HFFc6 (cell line): Measurements from ENCODE around the gene ALDH3B1. TPM values are rescaled to one million over a fixed set of nuclear protein-coding genes. Genes with fewer than 3 reads are reported as not detected.

Source experiments
- DNase-seq: peaks from one replicate; pipeline ENCODE4 v3.0.0-alpha.2; 2018
- H3K27ac Mint-ChIP-seq: 2 replicates; pipeline ENCODE4 v1.8.0; 2020; ENCODE audit warnings: mild to moderate bottlenecking, mixed read lengths
- H3K27me3 Mint-ChIP-seq: 2 replicates; pipeline ENCODE4 v1.8.0; 2021; ENCODE audit warnings: mild to moderate bottlenecking, moderate library complexity, mixed read lengths; ENCODE audit not compliant: insufficient read depth
- H3K36me3 Mint-ChIP-seq: 2 replicates; pipeline ENCODE4 v1.8.0; 2021; ENCODE audit warnings: low read depth, mixed read lengths
- H3K4me1 Mint-ChIP-seq: 2 replicates; pipeline ENCODE4 v1.8.0; 2020; ENCODE audit warnings: low read depth, mixed read lengths
- H3K4me3 Mint-ChIP-seq: 2 replicates; pipeline ENCODE4 v1.8.0; 2020; ENCODE audit warnings: mild to moderate bottlenecking, moderate library complexity, mixed read lengths
- H3K9me3 Mint-ChIP-seq: 2 replicates; pipeline ENCODE4 v1.8.0; 2020; ENCODE audit warnings: mild to moderate bottlenecking, mixed read lengths
- CTCF ChIP-seq: fragments of 200-600 bp; sonication (generic); IDR thresholded peaks from 2 replicates; pipeline ENCODE4 v1.5.0; 2021; ENCODE audit warnings: antibody characterized with exemption, mild to moderate bottlenecking
- total RNA-seq, 6 experiments: library from RNA; stranded (reverse); fragmentation: NEBNext Ultra II Directional; extraction: Animal tissue kit (Norgen Biotek cat#: 25700); gene quantifications; 2 replicates in 1 of 6; 3 replicates in 5 of 6; pipeline ENCODE4 v1.2.3, GENCODE V29; 2021

The ALDH3B1 gene
- total RNA-seq, 6 experiments from 2014 or later: 29.5 to 47.4 (median 43.4) TPM

DNA sequence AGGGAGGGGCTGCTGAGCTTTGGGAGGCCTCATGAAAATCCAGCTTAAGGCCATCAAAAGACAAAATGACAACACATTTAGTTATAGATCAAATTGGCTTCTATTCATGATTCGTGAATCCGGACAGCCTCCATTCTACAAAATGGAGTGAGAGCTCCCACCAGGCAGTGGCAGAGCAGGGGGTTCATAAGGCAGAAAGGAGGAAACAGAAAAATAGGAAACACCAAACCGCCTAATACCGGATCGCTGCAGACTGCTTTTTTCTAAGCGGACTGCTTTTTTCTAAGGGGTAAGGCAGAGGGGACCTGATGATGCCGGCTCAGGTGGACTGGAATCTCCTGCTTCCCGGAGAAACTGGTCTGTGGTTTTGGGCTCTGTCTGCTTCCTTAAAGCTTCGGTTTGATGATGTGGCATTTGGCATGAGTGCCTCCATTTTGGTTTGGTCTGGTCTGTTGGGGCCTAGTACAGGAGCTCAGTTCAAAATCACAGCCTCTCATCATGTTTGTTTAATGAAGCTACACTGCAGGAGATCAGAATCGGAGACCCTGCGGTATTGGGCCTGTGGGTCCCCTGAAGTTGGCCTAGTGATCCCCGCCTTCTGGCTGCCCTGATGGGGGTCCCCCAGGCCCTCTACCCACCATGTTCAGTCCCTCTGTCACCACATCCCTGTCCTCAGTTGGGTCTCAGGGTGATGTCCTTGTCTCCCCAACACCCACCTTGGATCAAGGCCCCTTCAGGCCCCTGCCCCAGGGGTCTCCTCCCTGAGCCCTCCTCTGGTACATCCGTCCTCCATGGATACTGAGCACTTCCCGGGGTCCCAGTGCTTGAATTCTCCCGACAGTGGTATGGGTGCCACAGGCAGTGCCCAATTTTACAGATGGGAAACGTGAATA lies 1.2 kb downstream of the ALDH3B1 start:
- peaks cover 64% of the 10 kb centered on the region for H3K4me1 Mint-ChIP-seq
- peak overlapping the region; percentile 97 for H3K27ac Mint-ChIP-seq
- TF ChIP-seq CTCF: no peak
- H3K9me3 Mint-ChIP-seq: no peaks in the 10 kb centered on the region
- peaks cover 5% of the 10 kb centered on the region for H3K36me3 Mint-ChIP-seq
- H3K27me3 Mint-ChIP-seq: peaks cover 5% of the 10 kb centered on the region
- no peak for DNase-seq
- peak overlapping the region; percentile 91 for H3K4me3 Mint-ChIP-seq

GRCh38 chr11:68012044-68012842 lies 2.1 kb downstream of the ALDH3B1 start:
- peaks cover 5% of the 10 kb centered on the region for H3K36me3 Mint-ChIP-seq
- H3K4me1 Mint-ChIP-seq: peaks cover 71% of the 10 kb centered on the region
- peak overlapping the region; percentile 97 for H3K27ac Mint-ChIP-seq
- peaks cover 5% of the 10 kb centered on the region for H3K27me3 Mint-ChIP-seq
- no peak for TF ChIP-seq CTCF
- H3K4me3 Mint-ChIP-seq: peak overlapping the region; percentile 91
- H3K9me3 Mint-ChIP-seq: no peaks in the 10 kb centered on the region
- no peak for DNase-seq

DNA sequence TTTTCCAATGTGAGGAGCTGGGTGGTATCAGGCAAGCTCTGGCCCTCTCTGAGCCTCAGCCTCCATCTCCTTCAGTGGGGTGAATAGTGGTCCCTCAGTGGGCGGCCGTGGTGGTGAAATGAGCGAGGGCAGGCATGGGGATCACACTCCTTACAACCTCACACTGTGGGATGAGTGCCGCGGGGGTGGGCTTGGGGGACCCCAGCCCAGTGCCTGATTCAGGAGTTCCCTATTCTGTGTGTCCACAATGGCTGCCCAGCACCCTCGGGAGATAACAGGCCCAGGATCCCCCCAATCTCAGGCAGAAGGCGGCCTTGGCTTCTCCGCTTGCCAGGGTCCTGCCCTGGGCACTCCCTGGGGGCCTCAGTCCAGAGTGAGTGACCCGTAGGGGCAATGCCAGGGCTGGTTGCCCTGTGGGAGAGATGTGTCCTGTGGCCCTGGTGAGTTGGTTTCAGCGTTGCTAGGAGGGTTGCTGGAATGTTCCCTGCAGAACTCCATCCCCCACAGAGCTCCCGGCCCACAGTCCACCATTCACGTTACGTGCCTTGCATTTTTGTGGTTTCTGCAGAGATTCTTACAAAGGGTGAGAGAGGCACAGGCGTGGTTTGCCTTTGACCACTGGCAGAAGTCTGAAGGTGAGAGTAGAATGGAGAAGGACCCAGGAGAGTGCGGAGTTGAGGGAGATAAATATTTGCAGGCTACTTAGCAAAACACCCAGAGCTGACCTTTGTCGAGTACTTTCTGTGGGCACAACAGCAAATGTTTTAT lies 2.9 kb downstream of the ALDH3B1 start:
- no peaks in the 10 kb centered on the region for H3K9me3 Mint-ChIP-seq
- H3K4me1 Mint-ChIP-seq: peaks cover 74% of the 10 kb centered on the region
- H3K27me3 Mint-ChIP-seq: peaks cover 10% of the 10 kb centered on the region
- TF ChIP-seq CTCF: no peak
- H3K36me3 Mint-ChIP-seq: peaks cover 5% of the 10 kb centered on the region
- peak; percentile 97 for DNase-seq
- H3K27ac Mint-ChIP-seq: peak overlapping the region; percentile 97
- peak overlapping the region; percentile 78 for H3K4me3 Mint-ChIP-seq

DNA sequence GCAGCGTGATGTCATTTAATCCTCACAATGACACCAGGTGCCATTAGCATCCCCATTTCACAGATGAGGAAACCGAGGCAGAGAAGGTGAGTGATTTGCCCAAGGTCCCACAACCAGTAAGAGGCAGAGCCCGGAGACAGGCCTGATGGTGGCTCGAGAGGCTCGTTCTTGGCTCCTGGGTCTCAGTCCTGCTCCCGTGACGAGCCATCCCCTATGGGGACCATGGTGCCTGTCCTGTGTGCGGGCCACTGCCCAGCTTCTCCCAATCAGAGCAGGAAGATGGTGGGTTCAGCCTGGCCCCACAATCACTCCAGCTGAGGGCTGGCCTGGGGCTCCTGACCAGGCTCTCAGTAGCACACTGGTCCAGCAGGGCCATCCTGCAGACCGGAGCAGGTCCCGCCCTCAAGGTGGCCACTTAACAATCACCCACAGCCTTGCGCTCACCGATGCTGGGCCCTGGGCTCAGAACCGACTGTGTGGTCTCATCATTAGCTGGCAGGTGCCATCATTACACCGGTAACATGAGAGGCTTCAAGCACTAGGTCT lies 3.6 kb downstream of the ALDH3B1 start:
- DNase-seq: no peak
- H3K9me3 Mint-ChIP-seq: no peaks in the 10 kb centered on the region
- H3K27me3 Mint-ChIP-seq: peaks cover 12% of the 10 kb centered on the region
- peaks cover 77% of the 10 kb centered on the region for H3K4me1 Mint-ChIP-seq
- TF ChIP-seq CTCF: no peak
- peak overlapping the region; percentile 97 for H3K27ac Mint-ChIP-seq
- peak overlapping the region; percentile 78 for H3K4me3 Mint-ChIP-seq
- peaks cover 5% of the 10 kb centered on the region for H3K36me3 Mint-ChIP-seq
